K562 (cell line): ENCODE data around the gene MYOZ3. TPM values are rescaled to one million over a fixed set of nuclear protein-coding genes. Genes with fewer than 3 reads are reported as not detected.

Experiments
- ATAC-seq: fragments of 200-7000 bp; cut with Tn5 transposase; 3 replicates; pipeline ENCODE4 v1.9.1; 2020; ENCODE audit warnings: moderate library complexity
- BruUV-seq: library from RNA; stranded (reverse); fragments of 400-500 nt; replicated peaks from 2 replicates; lab custom pipeline; 2021; lab: Mats Ljungman, UMichigan
- CTCF ChIA-PET: fragments of 300-600 bp; formaldehyde crosslinking; extraction: SDS; loops from one replicate; lab custom pipeline; 2021; ENCODE audit warnings: low intra/inter-chr PET ratio; lab: Yijun Ruan, JAX
- POLR2A ChIA-PET: fragments of 300-600, 350-650 bp; sonication (Branson Sonifier 250); formaldehyde crosslinking; extraction: SDS; loops from one replicate; lab custom pipeline; 2021; ENCODE audit warnings: antibody characterized with exemption, inconsistent platforms; lab: Yijun Ruan, JAX
- DNase-seq, 4 experiments: peaks; one replicate each; pipeline versions ENCODE4 v3.0.0 to v3.0.0-alpha.2; 2011 to 2018; ENCODE audit warnings: low spot score in 3 of 4, mixed read lengths in 3 of 4; ENCODE audit errors: extremely low read depth in 1 of 4
- FAIRE-seq: peaks from 2 replicates; lab custom pipeline; 2011; peaks lifted over from hg19 to GRCh38; lab: Jason Lieb, UNC
- H2AFZ ChIP-seq: 2 replicates; pipeline ENCODE4 v1.6.0; 2011; ENCODE audit warnings: low read depth, low read length, control low read depth, inconsistent platforms
- H3K27ac ChIP-seq: fragments of 200-600 bp; 3 replicates; pipeline ENCODE4 v1.8.0; 2011; ENCODE audit warnings: low read depth, mild to moderate bottlenecking, control low read depth, inconsistent platforms, low read length, moderate library complexity, mixed read lengths; ENCODE audit errors: extremely low read depth
- H3K27me3 ChIP-seq, 2 experiments: fragments of 300-600 bp in 1 of 2; 2 replicates in 1 of 2; 3 replicates in 1 of 2; pipeline versions ENCODE4 v1.6.0 to v1.8.0; 2011; ENCODE audit warnings: inconsistent platforms in 2 of 2, low read length in 2 of 2, mild to moderate bottlenecking in 1 of 2, mixed read lengths in 1 of 2, moderate library complexity in 1 of 2; ENCODE audit not compliant: control insufficient read depth in 2 of 2, insufficient read depth in 2 of 2
- H3K36me3 ChIP-seq: fragments of 300-600 bp; 3 replicates; pipeline ENCODE4 v1.8.0; 2011; ENCODE audit warnings: mild to moderate bottlenecking, low read length, inconsistent platforms; ENCODE audit not compliant: control insufficient read depth, insufficient read depth
- H3K4me1 ChIP-seq, 2 experiments: fragments of 200-600 bp in 1 of 2; replicated peaks in 1 of 2; 2 replicates in 1 of 2; 3 replicates in 1 of 2; pipeline versions ENCODE4 v1.5.1 to v1.8.0; 2011; ENCODE audit warnings: inconsistent platforms in 2 of 2, low read length in 2 of 2, mild to moderate bottlenecking in 1 of 2, mixed read lengths in 1 of 2, moderate library complexity in 1 of 2; ENCODE audit not compliant: control insufficient read depth in 2 of 2, insufficient read depth in 2 of 2
- H3K4me2 ChIP-seq: 2 replicates; pipeline ENCODE4 v1.6.1; 2011; ENCODE audit warnings: low read length, control low read depth, inconsistent platforms, mixed read lengths; ENCODE audit not compliant: insufficient read depth
- H3K4me3 ChIP-seq: fragments of 200-600 bp; sonication (generic), shearing (Covaris generic); 2 replicates; pipeline ENCODE4 v1.5.1; 2016; ENCODE audit warnings: control low read depth, inconsistent platforms
- H3K79me2 ChIP-seq: fragments of 200-600 bp; 3 replicates; pipeline ENCODE4 v1.8.0; 2011; ENCODE audit warnings: low read length, inconsistent platforms; ENCODE audit not compliant: control insufficient read depth, insufficient read depth
- H3K9ac ChIP-seq, 2 experiments: 2 replicates each; pipeline versions ENCODE4 v1.6.0 to v1.6.1; 2011; ENCODE audit warnings: low read depth in 2 of 2, low read length in 2 of 2, control low read depth in 1 of 2, inconsistent platforms in 1 of 2, mild to moderate bottlenecking in 1 of 2, mixed read lengths in 1 of 2; ENCODE audit not compliant: insufficient read depth in 1 of 2
- H3K9me1 ChIP-seq: one replicate; pipeline ENCODE4 v1.6.0; 2011; ENCODE audit warnings: inconsistent platforms, mild to moderate bottlenecking, low read length, moderate library complexity; ENCODE audit not compliant: control insufficient read depth, insufficient read depth
- H3K9me3 ChIP-seq: replicated peaks from 2 replicates; pipeline ENCODE4 v1.5.1; 2011; ENCODE audit warnings: low read depth, low read length, inconsistent platforms; ENCODE audit not compliant: control insufficient read depth, insufficient read depth
- H4K20me1 ChIP-seq: replicated peaks from 2 replicates; pipeline ENCODE4 v1.6.1; 2011; ENCODE audit warnings: low read length, inconsistent platforms, mixed read lengths; ENCODE audit not compliant: control insufficient read depth, insufficient read depth
- ATF7 ChIP-seq: fragments of 450-650 bp; IDR thresholded peaks from 2 replicates; pipeline ENCODE4 v1.7.1; 2014; ENCODE audit warnings: mild to moderate bottlenecking, moderate library complexity
- CHD4 ChIP-seq: fragments of 200-600 bp; sonication (generic); IDR thresholded peaks from 3 replicates; pipeline ENCODE4 v1.6.1; 2012; ENCODE audit warnings: low read depth, mild to moderate bottlenecking, mixed read lengths, low read length, inconsistent platforms; ENCODE audit not compliant: insufficient read depth, insufficient replicate concordance, poor library complexity, severe bottlenecking
- GABPA ChIP-seq: fragments of 200-800 bp; sonication (Bioruptor generic); conservative IDR thresholded peaks from 2 replicates; pipeline ENCODE4 v1.6.1; 2016; ENCODE audit warnings: low read depth, missing genetic modification characterization, missing compliant biosample characterization
- GABPB1 ChIP-seq: sonication (generic); formaldehyde crosslinking; IDR thresholded peaks from 2 replicates; pipeline ENCODE4 v1.8.0; 2022; ENCODE audit warnings: mild to moderate bottlenecking, missing genetic modification reagents
- GATA2 ChIP-seq: sonication (generic); formaldehyde crosslinking; IDR thresholded peaks from 2 replicates; pipeline ENCODE4 v1.4.0; 2020; ENCODE audit warnings: mild to moderate bottlenecking, missing genetic modification reagents
- GATAD2A ChIP-seq: fragments of 450-650 bp; IDR thresholded peaks from 2 replicates; pipeline ENCODE4 v1.6.1; 2017
- MCM7 ChIP-seq, 2 experiments: fragments of 450-650 bp; IDR thresholded peaks; 2 replicates each; pipeline ENCODE4 v1.6.1; 2016 to 2018
- NR2F6 ChIP-seq: fragments of 450-650 bp; formaldehyde crosslinking; IDR thresholded peaks from 2 replicates; pipeline ENCODE4 v1.4.0; 2020; ENCODE audit warnings: mild to moderate bottlenecking
- ZNF263 ChIP-seq: sonication (generic); formaldehyde crosslinking; IDR thresholded peaks from 2 replicates; pipeline ENCODE4 v1.8.0; 2022; ENCODE audit warnings: mild to moderate bottlenecking, missing genetic modification reagents, borderline replicate concordance
- ZNF644 ChIP-seq: fragments of 200-800 bp; sonication (Bioruptor generic); IDR thresholded peaks from 2 replicates; pipeline ENCODE4 v1.6.1; 2016; ENCODE audit warnings: low read depth, missing genetic modification characterization, missing compliant biosample characterization
- WGBS: fragments of 100-300 bp; shearing (Covaris generic); methylation state at CpG from one replicate; pipeline ENCODE4 v1.1.6; 2016; ENCODE audit warnings: low coverage, mixed read lengths; ENCODE audit not compliant: insufficient coverage; ENCODE audit errors: missing lambda C conversion rate; 5-methylcytosine and 5-hydroxymethylcytosine counted together
- in situ Hi-C: fragments of 300-500 bp; cut with MboI; formaldehyde crosslinking; loops from 4 replicates; pipeline ENCODE4 v1.15.0; 2018; ENCODE audit warnings: inconsistent platforms, mixed read lengths
- intact Hi-C: fragments of 100-400 bp; cut with micrococcal nuclease; formaldehyde crosslinking; loops from 2 replicates; pipeline ENCODE4 v1.14.2; 2022
- polyA plus RNA-seq, 8 experiments: library from polyadenylated mRNA; depleted of rRNA in 4 of 8; stranded (reverse) in 5 of 8; unstranded in 3 of 8; fragments of >200 nt; fragmentation: Nextera tagmentation in 2 of 8; fragmentation: Illumina TruSeq in 1 of 8; extraction: Ambion mirVana in 2 of 8; extraction: Trizol in 1 of 8; gene quantifications; 2 replicates each; pipeline versions ENCODE4 v1.2.1 to v1.2.3, GENCODE V29; 2011 to 2014; ENCODE audit warnings: inconsistent platforms in 1 of 8, missing spikeins in 1 of 8
- total RNA-seq, 7 experiments: library from RNA; depleted of rRNA in 6 of 7; stranded (reverse); fragments of >200 nt in 6 of 7; fragmentation: Illumina TruSeq in 2 of 7; extraction: Trizol in 2 of 7; gene quantifications; 2 replicates each; pipeline versions ENCODE4 v1.2.1 to v1.2.3, GENCODE V29; 2011 to 2021; ENCODE audit warnings: low replicate concordance in 1 of 7

MYOZ3 gene
- total and polyA plus RNA-seq, 9 of the 15 experiments (the other 6 are each of a cell fraction or from before 2014, with no cell fraction given), result not detected

- POLR2A ChIA-PET, result interaction anchor here (0.7 to 1.4 kb wide), 3 partner anchors 26 to 79 kb away, joined by 3 to 4 read pairs (median 3); no protein-coding TSS in a partner anchor
- BruUV-seq, result no TSS peak
- under 1% methylated on average over 9 of the region's 10 CpGs for WGBS
Observed at GRCh38 chr5:150661821-150662596, 958 bp downstream of the MYOZ3 start.

GRCh38 chr5:150662731-150663516, 1.9 kb downstream of the MYOZ3 start:
- Histone ChIP-seq H3K79me2 (no peaks in the 10 kb centered on the region), H3K36me3 (no peaks in the 10 kb centered on the region), H3K9me1 (no peaks in the 10 kb centered on the region), H3K4me3 (no peak overlapping the region), H4K20me1 (no peaks in the 10 kb centered on the region), H3K27me3 (peaks cover 27 to 55% of the 10 kb centered on the region in 2 experiments; a peak in 4 of 5 replicates), H3K9ac (no peak overlapping the region), H3K4me2 (no peak overlapping the region), H3K27ac (no peak overlapping the region), H2AFZ (no peak overlapping the region), H3K4me1 (no peaks in the 10 kb centered on the region), H3K9me3 (no peaks in the 10 kb centered on the region)
- no peak for DNase-seq
- TF ChIP-seq NR2F6 (CRISPR knock-in tag) (no peak), GABPA (tag) (no peak), GATA2 (CRISPR knock-in tag) (no peak), MCM7 (IDR thresholded peaks at IDR 0.05) (no peak), ZNF644 (tag) (no peak), ATF7 (no peak), CHD4 (no peak), GABPB1 (CRISPR knock-in tag) (no peak)
- intact Hi-C loops (no loop called here), in situ Hi-C loops (no loop called here)
- WGBS, result 4% methylated on average over 4 of the region's 4 CpGs
- ChIA-PET CTCF (no interaction called here), POLR2A (no interaction called here)
- peak; percentile 51; the same call in 2 of the 3 replicates for ATAC-seq
- no peak for FAIRE-seq
- no TSS peak for BruUV-seq

More at GRCh38 chr5:150661821-150662596, 958 bp downstream of the MYOZ3 start:
- ATAC-seq, result no peak
- no peaks in the 10 kb centered on the region for H3K9me1 ChIP-seq
- TF ChIP-seq GATAD2A, result no peak
- TF ChIP-seq ZNF263, result 0 out of 2 replicates have a peak, but pooled peaks have one; percentile 57
- TF ChIP-seq, all 486 proteins: peak for 1
- Histone ChIP-seq H3K36me3 (no peaks in the 10 kb centered on the region), H4K20me1 (no peaks in the 10 kb centered on the region), H3K4me2 (no peak overlapping the region), H3K4me3 (no peak overlapping the region), H2AFZ (no peak overlapping the region), H3K9me3 (no peaks in the 10 kb centered on the region), H3K27me3 (peaks cover 20 to 51% of the 10 kb centered on the region in 2 experiments; a peak in 4 of 5 replicates), H3K79me2 (no peaks in the 10 kb centered on the region), H3K27ac (no peak overlapping the region), H3K4me1 (peaks cover under 1 to 2% of the 10 kb centered on the region in 2 experiments; a peak in 3 of 5 replicates), H3K9ac (no peak overlapping the region)
- DNase-seq (no peak), FAIRE-seq (no peak)
- CTCF ChIA-PET, result no interaction called here
- in situ Hi-C loops (no loop called here), intact Hi-C loops (no loop called here)
